ENCODE measurements around the gene TMEM271. TPM values are rescaled to one million over a fixed set of nuclear protein-coding genes. Genes with fewer than 3 reads are reported as not detected.

TMEM271 gene
- total RNA-seq, 1 donor from 2014 or later: not detected

DNA sequence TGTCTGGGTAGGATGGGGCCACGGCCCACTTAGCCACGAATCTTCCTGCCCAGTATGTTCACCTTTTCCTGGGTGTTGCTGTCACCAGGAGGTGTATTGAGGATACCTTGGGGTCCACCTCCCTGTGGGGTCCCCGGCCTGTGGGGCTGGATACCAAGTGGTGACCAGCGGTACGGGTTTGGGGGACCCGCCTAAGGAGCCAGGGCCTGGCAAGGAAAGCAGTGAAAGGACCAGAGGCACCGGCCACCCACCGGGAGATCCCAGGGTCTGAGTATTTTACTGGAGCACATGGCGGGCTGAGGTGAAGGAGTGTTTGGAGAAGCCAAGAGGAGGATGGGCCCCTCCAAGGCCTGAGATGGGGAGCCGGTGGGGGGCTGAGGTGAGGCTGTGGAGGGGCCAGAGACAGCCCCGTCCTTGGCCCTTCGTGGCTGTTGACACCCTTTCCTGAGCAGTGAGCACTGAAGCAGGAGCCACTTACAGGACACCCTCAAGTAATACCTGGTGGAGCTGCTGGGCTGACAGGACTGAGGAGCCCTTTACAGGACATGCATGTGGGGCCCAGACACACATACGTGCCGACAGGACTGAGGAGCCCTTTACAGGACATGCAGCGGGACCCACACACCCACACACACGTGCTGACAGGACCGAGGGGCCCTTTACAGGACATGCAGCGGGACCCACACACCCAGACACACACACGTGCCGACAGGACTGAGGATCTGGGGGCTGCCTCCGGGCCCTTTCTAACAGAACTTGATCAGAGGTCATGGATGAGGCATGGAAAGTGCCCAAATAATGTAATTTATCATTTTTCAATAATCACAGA lies 38.4 kb downstream of the TMEM271 start:
- H3K36me3 ChIP-seq: no peaks in the 10 kb centered on the region
- H3K27me3 Mint-ChIP-seq (ENCODE audit: insufficient read depth, low read depth): peaks cover under 1% of the 10 kb centered on the region
- no peak overlapping the region for H3K27ac Mint-ChIP-seq

DNA sequence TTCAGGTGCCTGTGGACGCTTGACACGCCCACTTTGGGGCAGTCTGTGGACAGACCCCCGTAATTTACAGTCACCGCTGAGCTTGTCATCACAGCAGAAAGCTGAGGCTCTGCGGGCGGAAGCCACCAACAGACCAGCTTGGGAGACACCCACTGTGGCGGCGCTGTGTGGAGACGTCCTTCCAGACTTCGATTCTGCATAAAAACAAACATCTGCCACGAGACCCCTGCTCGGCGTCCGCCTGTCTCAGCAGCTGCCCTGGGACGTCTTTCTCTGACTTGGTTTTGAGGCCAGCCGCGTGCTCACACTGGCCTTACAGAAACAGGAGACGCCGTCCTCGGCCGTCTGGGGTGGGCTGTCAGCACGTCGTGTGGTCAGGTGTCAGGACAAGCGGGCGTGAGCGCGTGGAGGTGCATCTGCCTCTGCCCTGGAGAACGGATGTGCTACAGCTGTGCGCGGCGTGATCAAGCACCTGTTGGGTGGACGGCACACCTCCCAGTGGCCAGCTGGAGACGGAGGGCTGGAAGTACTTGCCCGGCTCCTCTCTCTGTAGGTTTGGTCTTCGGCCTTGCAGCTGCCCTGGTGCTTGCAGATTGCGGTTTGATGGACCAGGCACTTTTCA lies 39.6 kb downstream of the TMEM271 start:
- peaks cover 13% of the 10 kb centered on the region for H3K36me3 Mint-ChIP-seq
- no peak overlapping the region for H3K9ac ChIP-seq
- no peak overlapping the region for H2AFZ ChIP-seq (replicated peaks)
- no peaks in the 10 kb centered on the region for H3F3A ChIP-seq (ENCODE audit: low read depth)
- TF ChIP-seq EZH2 (IDR thresholded peaks at IDR 0.05) (no peak), EZH2phosphoT487 (IDR thresholded peaks at IDR 0.05) (no peak)
- TF ChIP-seq, protein P1, sequence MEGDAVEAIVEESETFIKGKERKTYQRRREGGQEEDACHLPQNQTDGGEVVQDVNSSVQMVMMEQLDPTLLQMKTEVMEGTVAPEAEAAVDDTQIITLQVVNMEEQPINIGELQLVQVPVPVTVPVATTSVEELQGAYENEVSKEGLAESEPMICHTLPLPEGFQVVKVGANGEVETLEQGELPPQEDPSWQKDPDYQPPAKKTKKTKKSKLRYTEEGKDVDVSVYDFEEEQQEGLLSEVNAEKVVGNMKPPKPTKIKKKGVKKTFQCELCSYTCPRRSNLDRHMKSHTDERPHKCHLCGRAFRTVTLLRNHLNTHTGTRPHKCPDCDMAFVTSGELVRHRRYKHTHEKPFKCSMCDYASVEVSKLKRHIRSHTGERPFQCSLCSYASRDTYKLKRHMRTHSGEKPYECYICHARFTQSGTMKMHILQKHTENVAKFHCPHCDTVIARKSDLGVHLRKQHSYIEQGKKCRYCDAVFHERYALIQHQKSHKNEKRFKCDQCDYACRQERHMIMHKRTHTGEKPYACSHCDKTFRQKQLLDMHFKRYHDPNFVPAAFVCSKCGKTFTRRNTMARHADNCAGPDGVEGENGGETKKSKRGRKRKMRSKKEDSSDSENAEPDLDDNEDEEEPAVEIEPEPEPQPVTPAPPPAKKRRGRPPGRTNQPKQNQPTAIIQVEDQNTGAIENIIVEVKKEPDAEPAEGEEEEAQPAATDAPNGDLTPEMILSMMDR (IDR thresholded peaks at IDR 0.05): no peak
- no peaks in the 10 kb centered on the region for H3K27me3 ChIP-seq
- no peaks in the 10 kb centered on the region for H3K9me3 ChIP-seq (ENCODE audit: low read depth)
- H3K4me1 Mint-ChIP-seq: no peaks in the 10 kb centered on the region
- no peaks in the 10 kb centered on the region for H4K20me1 ChIP-seq (ENCODE audit: low read depth)
- H3K27ac ChIP-seq: no peak overlapping the region
- H3K4me1 ChIP-seq: no peaks in the 10 kb centered on the region
- H3K4me3 ChIP-seq: no peak overlapping the region
- no peaks in the 10 kb centered on the region for H3K9me3 Mint-ChIP-seq
- DNase-seq (ENCODE audit: low spot score): no peak
- H3K4me2 ChIP-seq: no peak overlapping the region
- peaks cover 5% of the 10 kb centered on the region for H3K27me3 Mint-ChIP-seq (ENCODE audit: insufficient read depth, low read depth)
- no peaks in the 10 kb centered on the region for H3K36me3 ChIP-seq
- H3K27ac Mint-ChIP-seq: no peak overlapping the region
- H3K4me3 Mint-ChIP-seq: no peak overlapping the region
- H3K79me2 ChIP-seq (ENCODE audit: low read depth): no peaks in the 10 kb centered on the region

More for the DNA sequence above, 38.4 kb downstream of the TMEM271 start:
- Histone ChIP-seq H3K27ac (no peak overlapping the region), H4K20me1 (ENCODE audit: low read depth) (no peaks in the 10 kb centered on the region), H3K79me2 (ENCODE audit: low read depth) (no peaks in the 10 kb centered on the region), H3K9ac (no peak overlapping the region), H2AFZ (replicated peaks) (no peak overlapping the region), H3K9me3 (ENCODE audit: low read depth) (no peaks in the 10 kb centered on the region), H3K4me1 (no peaks in the 10 kb centered on the region), H3F3A (ENCODE audit: low read depth) (peaks cover 4% of the 10 kb centered on the region), H3K4me2 (no peak overlapping the region), H3K4me3 (no peak overlapping the region), H3K27me3 (peaks cover 2% of the 10 kb centered on the region)
- no peak for TF ChIP-seq EZH2phosphoT487 (IDR thresholded peaks at IDR 0.05)
- TF ChIP-seq, protein P1 (IDR thresholded peaks at IDR 0.05): no peak
- no peak for TF ChIP-seq EZH2 (IDR thresholded peaks at IDR 0.05)
- Mint-ChIP-seq H3K36me3 (peaks cover 9% of the 10 kb centered on the region), H3K4me3 (no peak overlapping the region), H3K9me3 (no peaks in the 10 kb centered on the region), H3K4me1 (no peaks in the 10 kb centered on the region)
- no peak for DNase-seq (ENCODE audit: low spot score)

DNA sequence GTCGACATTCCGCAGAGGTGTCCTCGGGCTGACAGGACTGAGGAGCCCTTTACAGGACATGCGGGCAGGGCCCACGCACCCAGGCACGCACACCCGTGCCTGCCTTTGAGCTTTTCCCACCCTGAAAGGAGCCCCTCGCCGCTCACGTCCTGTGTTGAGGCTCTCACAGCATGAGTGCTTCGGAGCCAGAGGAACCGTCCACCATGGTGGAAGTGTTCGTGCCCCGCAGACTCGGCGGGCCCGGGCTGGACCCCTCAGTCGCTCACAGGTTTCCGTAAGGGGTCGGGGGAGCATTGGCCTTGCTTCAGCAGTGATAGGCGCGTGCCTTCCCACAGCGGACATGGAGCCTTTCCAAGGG lies 40.2 kb downstream of the TMEM271 start:
- Mint-ChIP-seq H3K27me3 (ENCODE audit: insufficient read depth, low read depth) (peaks cover 5% of the 10 kb centered on the region), H3K36me3 (peaks cover 13% of the 10 kb centered on the region), H3K4me3 (no peak overlapping the region), H3K9me3 (no peaks in the 10 kb centered on the region), H3K4me1 (no peaks in the 10 kb centered on the region), H3K27ac (no peak overlapping the region)
- TF ChIP-seq, protein P1 (IDR thresholded peaks at IDR 0.05): no peak
- TF ChIP-seq EZH2phosphoT487 (IDR thresholded peaks at IDR 0.05): no peak
- no peak for TF ChIP-seq EZH2 (IDR thresholded peaks at IDR 0.05)
- no peaks in the 10 kb centered on the region for H3K27me3 ChIP-seq
- H3K4me2 ChIP-seq: no peak overlapping the region
- no peak overlapping the region for H2AFZ ChIP-seq (replicated peaks)
- H3K4me3 ChIP-seq: no peak overlapping the region
- H4K20me1 ChIP-seq (ENCODE audit: low read depth): no peaks in the 10 kb centered on the region
- no peak for DNase-seq (ENCODE audit: low spot score)
- no peaks in the 10 kb centered on the region for H3F3A ChIP-seq (ENCODE audit: low read depth)
- H3K9me3 ChIP-seq (ENCODE audit: low read depth): no peaks in the 10 kb centered on the region
- no peak overlapping the region for H3K9ac ChIP-seq
- no peaks in the 10 kb centered on the region for H3K36me3 ChIP-seq
- no peak overlapping the region for H3K27ac ChIP-seq
- H3K4me1 ChIP-seq: no peaks in the 10 kb centered on the region
- no peaks in the 10 kb centered on the region for H3K79me2 ChIP-seq (ENCODE audit: low read depth)

Data from neural progenitor cell (in vitro differentiated cells).